ENCODE measurements around the gene CFAP221. TPM values are rescaled to one million over a fixed set of nuclear protein-coding genes. Genes with fewer than 3 reads are reported as not detected.

Gene CFAP221
- total RNA-seq, 3 donors from 2014 or later (not counting 1 experiment from before 2014, with no cell fraction given), result not detected

DNA sequence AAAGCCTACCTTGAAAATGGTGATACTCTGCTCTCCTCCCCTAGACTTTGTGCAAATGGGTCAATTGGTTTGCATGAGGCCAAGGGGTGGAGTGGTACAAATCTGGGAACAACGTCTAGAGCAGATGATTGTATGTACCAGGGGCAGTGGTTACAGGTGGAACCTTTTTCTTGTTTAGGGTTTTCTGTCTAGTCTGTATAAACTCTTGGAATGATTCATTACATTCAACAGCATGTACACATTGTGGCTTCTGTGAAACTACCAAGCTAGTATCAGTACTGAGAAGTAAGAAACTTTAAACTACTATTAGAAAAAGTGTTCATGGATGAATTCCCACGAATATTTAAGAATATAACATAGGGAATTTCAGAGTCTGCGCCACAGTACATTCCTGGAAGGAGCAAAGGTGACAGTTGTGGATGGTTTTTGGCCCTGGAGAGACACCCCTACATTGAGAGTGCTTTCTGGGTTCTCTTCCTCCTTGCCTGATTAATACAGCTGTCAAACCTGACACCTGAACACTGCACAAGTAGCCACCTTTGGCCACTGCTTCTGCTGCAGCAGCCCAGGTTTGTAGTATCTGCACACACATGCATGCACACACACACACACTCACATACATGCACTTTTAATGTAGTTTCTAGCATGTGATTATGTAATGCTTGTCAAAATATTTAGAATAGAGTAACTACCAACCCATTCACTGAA is 30.0 kb downstream of the CFAP221 start:
- no peak overlapping the region for H3K4me3 Mint-ChIP-seq
- DNase-seq (no peak), ATAC-seq (no peak)
- no peaks in the 10 kb centered on the region for H3K36me3 ChIP-seq (ENCODE audit: control insufficient read depth, insufficient read depth, low read length)
- H3K27ac Mint-ChIP-seq, result no peak overlapping the region
- H3K9me3 ChIP-seq (ENCODE audit: control insufficient read depth, insufficient read depth, low read length), result no peaks in the 10 kb centered on the region
- H3K27ac ChIP-seq (ENCODE audit: low read length), result no peak overlapping the region
- H3K36me3 Mint-ChIP-seq, result no peaks in the 10 kb centered on the region
- no peak for TF ChIP-seq CTCF (IDR thresholded peaks at IDR 0.05)
- peaks cover 3% of the 10 kb centered on the region for H3K27me3 ChIP-seq (ENCODE audit: control insufficient read depth, insufficient read depth, low read length)
- peaks cover 14 to 21% of the 10 kb centered on the region in 2 donors for H3K27me3 Mint-ChIP-seq (ENCODE audit: low read depth in 2 of 2)
- no peaks in the 10 kb centered on the region for H3K4me1 Mint-ChIP-seq
- H3K4me1 ChIP-seq (ENCODE audit: control insufficient read depth, insufficient read depth, low read length), result no peaks in the 10 kb centered on the region
- 61% methylated on average over 3 of the region's 3 CpGs for WGBS (ENCODE audit: insufficient coverage)
- no peak overlapping the region for H3K4me3 ChIP-seq (ENCODE audit: low read length)
- H3K9me3 Mint-ChIP-seq, result no peaks in the 10 kb centered on the region
- intact Hi-C loops (cut with micrococcal nuclease), result no loop called here

- H3K4me3 ChIP-seq (ENCODE audit: low read length), result no peak overlapping the region
- Mint-ChIP-seq H3K36me3 (no peaks in the 10 kb centered on the region), H3K27ac (no peak overlapping the region), H3K9me3 (no peaks in the 10 kb centered on the region), H3K4me1 (no peaks in the 10 kb centered on the region), H3K27me3 (ENCODE audit: low read depth in 2 of 2) (peaks cover 8 to 15% of the 10 kb centered on the region in 2 donors), H3K4me3 (no peak overlapping the region)
- intact Hi-C loops (cut with micrococcal nuclease), result no loop called here
- no peak overlapping the region for H3K27ac ChIP-seq (ENCODE audit: low read length)
- no peak for TF ChIP-seq CTCF (IDR thresholded peaks at IDR 0.05)
- no peaks in the 10 kb centered on the region for H3K36me3 ChIP-seq (ENCODE audit: control insufficient read depth, insufficient read depth, low read length)
- H3K27me3 ChIP-seq (ENCODE audit: control insufficient read depth, insufficient read depth, low read length), result peaks cover 2% of the 10 kb centered on the region
- ATAC-seq (no peak), DNase-seq (no peak)
- H3K4me1 ChIP-seq (ENCODE audit: control insufficient read depth, insufficient read depth, low read length), result no peaks in the 10 kb centered on the region
- 32% methylated on average over 2 of the region's 2 CpGs for WGBS (ENCODE audit: insufficient coverage)
- no peaks in the 10 kb centered on the region for H3K9me3 ChIP-seq (ENCODE audit: control insufficient read depth, insufficient read depth, low read length)
Observed at GRCh38 chr2:119574864-119575263, 30.6 kb downstream of the CFAP221 start.

- no peaks in the 10 kb centered on the region for H3K9me3 ChIP-seq (ENCODE audit: control insufficient read depth, insufficient read depth, low read length)
- H3K36me3 Mint-ChIP-seq, result no peaks in the 10 kb centered on the region
- intact Hi-C loops (cut with micrococcal nuclease), result no loop called here
- H3K4me1 ChIP-seq (ENCODE audit: control insufficient read depth, insufficient read depth, low read length), result no peaks in the 10 kb centered on the region
- H3K36me3 ChIP-seq (ENCODE audit: control insufficient read depth, insufficient read depth, low read length), result no peaks in the 10 kb centered on the region
- no peak for TF ChIP-seq CTCF (IDR thresholded peaks at IDR 0.05)
- peaks cover 5 to 9% of the 10 kb centered on the region in 2 donors for H3K27me3 Mint-ChIP-seq (ENCODE audit: low read depth in 2 of 2)
- H3K27ac Mint-ChIP-seq, result no peak overlapping the region
- WGBS (ENCODE audit: insufficient coverage), result 60% methylated on average over 1 of the region's 1 CpG
- H3K27ac ChIP-seq (ENCODE audit: low read length), result no peak overlapping the region
- no peak overlapping the region for H3K4me3 Mint-ChIP-seq
- DNase-seq, result no peak
- H3K4me3 ChIP-seq (ENCODE audit: low read length), result no peak overlapping the region
- no peaks in the 10 kb centered on the region for H3K9me3 Mint-ChIP-seq
- H3K27me3 ChIP-seq (ENCODE audit: control insufficient read depth, insufficient read depth, low read length), result no peaks in the 10 kb centered on the region
- ATAC-seq, result no peak
- no peaks in the 10 kb centered on the region for H3K4me1 Mint-ChIP-seq
Observed at GRCh38 chr2:119575439-119575838, 31.2 kb downstream of the CFAP221 start.

Measured in natural killer cell (primary cell).